OCI-LY3 (cell line): ENCODE results near the gene HAS3.

Experiments used
- EZH2phosphoT487 ChIP-seq: fragments of 200-600 bp; shearing (Covaris generic); IDR thresholded peaks from 2 replicates; pipeline ENCODE4 v1.6.1; 2018; ENCODE audit warnings: antibody characterized with exemption, mixed run types, low read depth
- TF ChIP-seq, protein P1 (sequence below): fragments of 200-600, 300-600 bp; sonication (generic); IDR thresholded peaks from 2 replicates; pipeline ENCODE4 v1.5.1; 2014; ENCODE audit warnings: antibody characterized with exemption, low read length, low read depth

DNA sequence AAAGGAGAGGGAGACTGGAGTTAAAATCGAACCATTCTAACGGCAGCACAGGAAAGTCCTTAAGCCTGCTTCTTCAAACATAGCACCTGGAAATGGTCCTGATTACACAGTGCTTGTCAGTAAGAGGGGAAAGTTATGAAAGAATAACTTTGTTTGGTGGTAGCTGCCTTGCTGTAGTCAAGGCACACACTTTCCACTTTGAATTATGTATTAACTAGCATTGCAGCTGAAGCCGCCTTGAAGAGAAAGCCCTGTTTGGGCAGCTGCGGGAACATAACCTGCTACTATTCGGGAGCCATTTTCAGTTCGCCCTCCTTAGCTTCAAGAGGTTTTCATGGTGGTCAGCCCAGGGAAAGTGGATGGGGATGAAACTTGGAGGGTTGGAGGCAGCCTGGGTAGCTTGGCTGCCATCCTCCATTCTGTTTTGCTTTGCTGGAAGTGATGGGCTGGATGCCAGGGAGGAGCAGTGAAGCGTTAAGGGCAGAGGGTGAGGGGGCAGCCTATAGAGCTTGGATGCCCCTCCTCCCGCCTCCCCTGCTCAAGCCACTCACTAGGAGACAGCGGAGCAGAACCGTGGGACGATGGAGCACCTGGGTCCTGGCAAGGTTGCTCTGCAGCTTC, 5.3 kb upstream of the HAS3 start:
- TF ChIP-seq, protein P1, sequence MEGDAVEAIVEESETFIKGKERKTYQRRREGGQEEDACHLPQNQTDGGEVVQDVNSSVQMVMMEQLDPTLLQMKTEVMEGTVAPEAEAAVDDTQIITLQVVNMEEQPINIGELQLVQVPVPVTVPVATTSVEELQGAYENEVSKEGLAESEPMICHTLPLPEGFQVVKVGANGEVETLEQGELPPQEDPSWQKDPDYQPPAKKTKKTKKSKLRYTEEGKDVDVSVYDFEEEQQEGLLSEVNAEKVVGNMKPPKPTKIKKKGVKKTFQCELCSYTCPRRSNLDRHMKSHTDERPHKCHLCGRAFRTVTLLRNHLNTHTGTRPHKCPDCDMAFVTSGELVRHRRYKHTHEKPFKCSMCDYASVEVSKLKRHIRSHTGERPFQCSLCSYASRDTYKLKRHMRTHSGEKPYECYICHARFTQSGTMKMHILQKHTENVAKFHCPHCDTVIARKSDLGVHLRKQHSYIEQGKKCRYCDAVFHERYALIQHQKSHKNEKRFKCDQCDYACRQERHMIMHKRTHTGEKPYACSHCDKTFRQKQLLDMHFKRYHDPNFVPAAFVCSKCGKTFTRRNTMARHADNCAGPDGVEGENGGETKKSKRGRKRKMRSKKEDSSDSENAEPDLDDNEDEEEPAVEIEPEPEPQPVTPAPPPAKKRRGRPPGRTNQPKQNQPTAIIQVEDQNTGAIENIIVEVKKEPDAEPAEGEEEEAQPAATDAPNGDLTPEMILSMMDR = no peak
- TF ChIP-seq EZH2phosphoT487 = no peak
